Ovary (tissue), 9 donors: ENCODE measurements around the gene KDM8. TPM values are rescaled to one million over a fixed set of nuclear protein-coding genes. Genes with fewer than 3 reads are reported as not detected.

Experiments
- DNase-seq, 5 donors: peaks; one replicate each; pipeline ENCODE4 v3.0.0-alpha.2; 2019 to 2020
- H3K27ac ChIP-seq, 2 donors: fragments of 200-600 bp; one replicate each; pipeline versions ENCODE4 v1.5.1 to v1.8.0; 2019 to 2022
- H3K27me3 ChIP-seq: fragments of 200-600 bp; one replicate; pipeline ENCODE4 v1.8.0; 2022
- H3K36me3 ChIP-seq: fragments of 200-600 bp; sonication (generic); one replicate; pipeline ENCODE4 v1.5.1; 2019
- H3K4me1 ChIP-seq: one replicate; pipeline ENCODE4 v1.8.1; 2013; ENCODE audit warnings: mild to moderate bottlenecking, moderate library complexity; ENCODE audit not compliant: insufficient read depth
- H3K4me3 ChIP-seq: fragments of 200-600 bp; sonication (generic); one replicate; pipeline ENCODE4 v1.5.1; 2017
- H3K9me3 ChIP-seq, 2 donors: fragments of 200-600 bp in 1 of 2; sonication (generic) in 1 of 2; one replicate each; pipeline versions ENCODE4 v1.5.1 to v1.8.1; 2013 to 2019; ENCODE audit warnings: mild to moderate bottlenecking in 1 of 2, moderate library complexity in 1 of 2
- CTCF ChIP-seq, 3 donors: fragments of 450-650 bp in 2 of 3; fragments of 200-600 bp in 1 of 3; IDR thresholded peaks; one replicate each; pipeline versions ENCODE4 v1.5.1 to v1.8.0; 2016 to 2022; ENCODE audit warnings: antibody characterized with exemption in 3 of 3, mild to moderate bottlenecking in 1 of 3
- EP300 ChIP-seq: sonication (generic); formaldehyde crosslinking; IDR thresholded peaks from one replicate; pipeline ENCODE4 v1.6.1; 2017; ENCODE audit warnings: antibody characterized with exemption
- POLR2A ChIP-seq: fragments of 450-650 bp; IDR thresholded peaks from one replicate; pipeline ENCODE4 v1.6.1; 2017; ENCODE audit warnings: antibody characterized with exemption, mild to moderate bottlenecking, moderate library complexity
- WGBS, 3 donors: extraction: QIAGEN DNeasy Blood & Tissue Kit in 1 of 3; methylation state at CpG; one replicate each; pipeline versions ENCODE4 v1.1.5 to v1.1.7; 2013 to 2017; 5-methylcytosine and 5-hydroxymethylcytosine counted together
- intact Hi-C, 4 donors: fragments of 100-400 bp; cut with DNase I; formaldehyde crosslinking; loops; one replicate each; pipeline versions ENCODE4 v1.11.0 to v1.15.1; 2022 to 2023
- polyA plus RNA-seq, 2 donors: library from polyadenylated mRNA; stranded (reverse); fragments of 200-250 nt in 1 of 2; fragments of 350-450 nt in 1 of 2; fragmentation: Illumina TruSeq in 1 of 2; extraction: RNeasy Lipid Tissue Mini Kit (QIAGEN cat#74804) in 1 of 2; gene quantifications; one replicate each; pipeline ENCODE4 v1.2.3, GENCODE V29; 2013 to 2014
- total RNA-seq, 7 donors: library from RNA; depleted of rRNA in 2 of 7; stranded (reverse); fragments of >200 nt in 2 of 7; fragmentation: NEBNext Ultra II Directional in 3 of 7; extraction: Animal tissue kit (Norgen Biotek cat#: 25700) in 3 of 7; gene quantifications; one replicate each; pipeline versions ENCODE4 v1.1.0 to v1.2.4, GENCODE V29; 2016 to 2023
- donor health status: DM: no; HTN: no; CAD: no; lungs with moderate emphysema.
- donor health status: DM: no; HTN: no; CAD: no.
- donor health status: Bipolar disorder and iron deficiency.
- donor health status: DM: yes; HTN: yes; CAD: no.
- donor health status: DM: no; HTN: no; CAD: no.
- donor health status: DM: yes; HTN: yes; CAD: no.

The KDM8 gene
- total and polyA plus RNA-seq, 9 donors, result 3.7 to 11.0 (median 5.0) TPM

DNA sequence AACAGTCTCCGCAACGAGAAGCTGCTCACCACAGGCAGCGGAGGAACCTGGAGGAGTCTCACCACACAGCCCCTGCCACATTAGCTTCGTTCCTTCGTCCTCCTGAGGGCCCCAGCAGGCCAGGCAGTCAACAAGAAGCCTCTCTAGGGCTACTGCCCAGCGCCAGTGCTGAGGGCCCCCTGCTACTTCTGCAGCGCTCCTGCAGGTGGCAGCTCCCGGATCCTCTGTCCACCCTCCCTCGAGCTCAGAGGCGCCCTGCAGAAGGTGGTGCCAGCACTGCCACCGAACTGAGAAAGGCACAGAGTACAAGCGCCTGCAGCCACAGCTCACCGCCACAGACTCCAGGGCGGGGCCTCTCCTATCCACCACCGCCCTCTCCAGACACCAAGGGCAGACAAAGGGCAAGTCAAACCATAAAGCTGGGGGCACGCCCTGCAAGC is 27.3 kb downstream of the KDM8 start:
- DNase-seq, result no peak

GRCh38 chr16:27231692-27232060 is 28.4 kb downstream of the KDM8 start:
- intact Hi-C loops, result loop anchor here in 1 of 4 donors (5.0 kb wide), 1 partner anchor 226 kb away; no protein-coding TSS in a partner anchor

More for the DNA sequence above, 27.3 kb downstream of the KDM8 start:
- 91 to 92% (median 91%) methylated on average over 15 to 16 of the region's 16 CpGs for WGBS, 3 donors
- no peak overlapping the region for H3K4me3 ChIP-seq
- no peak overlapping the region for H3K27ac ChIP-seq
- TF ChIP-seq POLR2A (no peak), EP300 (no peak)
- no peaks in the 10 kb centered on the region for H3K9me3 ChIP-seq
- peaks cover under 1% of the 10 kb centered on the region for H3K4me1 ChIP-seq
- intact Hi-C loops, result loop anchor here in 1 of 4 donors (5.0 kb wide), 1 partner anchor 227 kb away; no protein-coding TSS in a partner anchor
- no peaks in the 10 kb centered on the region for H3K27me3 ChIP-seq
- H3K36me3 ChIP-seq, result no peaks in the 10 kb centered on the region

DNA sequence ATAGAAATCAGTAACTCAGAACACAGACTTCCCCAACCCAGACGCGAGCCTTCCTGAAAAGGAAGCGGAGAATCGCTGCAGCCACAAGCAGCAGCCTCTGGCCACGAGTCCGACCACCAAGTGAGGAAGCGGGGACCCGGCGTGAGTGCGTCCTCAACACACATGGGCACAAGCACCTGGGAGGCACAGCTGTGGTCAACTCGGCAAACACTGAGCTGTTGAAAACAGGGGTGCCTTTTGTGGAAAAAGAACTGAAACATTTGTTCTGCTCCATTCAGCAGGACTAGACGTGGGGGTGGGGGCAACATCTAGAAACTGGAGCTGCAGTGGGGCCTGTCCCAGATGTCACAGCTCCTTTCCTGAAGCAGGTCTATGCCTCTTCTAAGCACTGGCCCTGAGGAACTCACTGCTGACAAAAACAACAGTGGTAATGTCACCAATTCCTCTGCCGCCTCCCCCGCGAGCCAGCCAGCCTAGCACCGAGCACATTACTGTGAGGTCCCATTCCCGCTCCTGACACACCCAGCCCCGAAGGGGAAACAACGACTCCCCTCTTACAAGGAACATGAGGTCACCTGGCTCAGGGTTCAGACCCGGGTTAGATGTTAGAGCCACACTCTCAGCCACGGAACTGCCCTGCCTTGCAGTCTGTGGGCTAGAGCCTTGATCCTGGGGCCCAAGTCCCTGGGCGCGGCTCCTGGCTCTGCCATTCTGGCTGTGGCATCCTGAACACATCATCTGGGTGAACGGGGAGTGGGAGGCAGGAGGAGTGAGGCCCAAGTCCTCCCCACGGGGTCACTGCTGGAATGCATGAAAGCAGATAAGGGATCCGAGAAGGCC is 29.0 kb downstream of the KDM8 start:
- intact Hi-C loops, result loop anchor here in 1 of 4 donors (5.0 kb wide), 1 partner anchor 225 kb away; no protein-coding TSS in a partner anchor
- DNase-seq, result peak in 1 of 5 donors; percentile 34
- no peak overlapping the region for H3K27ac ChIP-seq
- peaks cover 2% of the 10 kb centered on the region for H3K4me1 ChIP-seq
- TF ChIP-seq EP300 (no peak), CTCF (IDR thresholded peaks at IDR 0.05) (no peak), POLR2A (no peak)
- no peaks in the 10 kb centered on the region for H3K9me3 ChIP-seq
- H3K27me3 ChIP-seq, result no peaks in the 10 kb centered on the region
- WGBS, 3 donors, result 68 to 74% (median 69%) methylated on average over 26 of the region's 26 CpGs
- no peaks in the 10 kb centered on the region for H3K36me3 ChIP-seq
- no peak overlapping the region for H3K4me3 ChIP-seq

More at GRCh38 chr16:27231692-27232060, 28.4 kb downstream of the KDM8 start:
- 91 to 93% (median 93%) methylated on average over 8 of the region's 8 CpGs for WGBS, 3 donors
- DNase-seq, result no peak
- Histone ChIP-seq H3K4me1 (peaks cover 2% of the 10 kb centered on the region), H3K27ac (no peak overlapping the region), H3K27me3 (no peaks in the 10 kb centered on the region), H3K9me3 (no peaks in the 10 kb centered on the region), H3K4me3 (no peak overlapping the region), H3K36me3 (no peaks in the 10 kb centered on the region)
- no peak for TF ChIP-seq EP300
- no peak for TF ChIP-seq POLR2A
- no peak for TF ChIP-seq CTCF (IDR thresholded peaks at IDR 0.05)

DNA sequence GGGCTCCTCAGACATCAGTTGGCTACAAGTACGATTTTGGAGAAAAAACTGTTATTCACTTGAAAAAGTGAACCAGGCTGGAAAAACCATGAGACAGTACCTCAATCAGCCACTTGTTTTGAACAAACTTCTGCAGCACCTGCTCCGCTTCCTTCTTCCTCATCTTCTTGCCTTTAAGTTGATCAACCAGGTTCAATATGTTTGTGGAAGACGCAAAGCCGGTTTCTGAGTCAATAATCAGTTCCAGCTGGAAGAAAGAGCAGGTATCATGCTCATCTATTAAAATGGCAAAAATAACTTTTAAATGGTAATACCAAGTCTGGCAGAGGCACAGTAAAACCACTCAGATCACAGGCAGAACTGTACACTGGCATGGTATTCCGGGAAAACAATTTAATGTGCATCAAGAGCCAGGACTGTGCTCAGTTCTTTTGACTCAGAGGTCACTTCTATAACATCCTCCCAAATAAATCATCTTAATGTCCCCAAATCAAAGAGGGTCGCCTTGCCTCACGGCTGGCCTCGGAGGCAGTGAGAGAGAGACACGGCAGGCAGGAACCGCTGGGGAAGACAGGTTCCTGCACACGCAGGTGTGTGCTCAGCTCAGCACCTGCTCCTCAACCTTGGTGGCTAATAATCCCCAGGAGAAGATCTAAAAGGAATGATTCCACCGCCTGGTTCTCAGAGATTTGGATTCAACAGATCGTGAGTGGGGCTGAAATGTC is 29.7 kb downstream of the KDM8 start:
- 78 to 85% (median 81%) methylated on average over 13 of the region's 13 CpGs for WGBS, 3 donors
- DNase-seq, result peak in 1 of 5 donors; percentile 7
- intact Hi-C loops, result loop anchor here in 1 of 4 donors (5.0 kb wide), 1 partner anchor 224 kb away; no protein-coding TSS in a partner anchor
- peaks cover 4% of the 10 kb centered on the region for H3K4me1 ChIP-seq
- no peak overlapping the region for H3K4me3 ChIP-seq
- no peaks in the 10 kb centered on the region for H3K36me3 ChIP-seq
- no peak overlapping the region for H3K27ac ChIP-seq
- H3K27me3 ChIP-seq, result no peaks in the 10 kb centered on the region
- no peaks in the 10 kb centered on the region for H3K9me3 ChIP-seq
- TF ChIP-seq CTCF (IDR thresholded peaks at IDR 0.05) (no peak), POLR2A (no peak), EP300 (no peak)
